GM23338 (cell line): ENCODE data around the gene HBS1L. TPM values are rescaled to one million over a fixed set of nuclear protein-coding genes. Genes with fewer than 3 reads are reported as not detected.

Source experiments
- ATAC-seq: fragments of 200-7000 bp; cut with Tn5 transposase; 3 replicates; pipeline ENCODE4 v1.9.1; 2020
- DNase-seq: peaks from one replicate; pipeline ENCODE4 v3.0.0-alpha.2; 2015; ENCODE audit warnings: low spot score
- H2AFZ ChIP-seq: fragments of 200-600 bp; sonication (generic); 2 replicates; pipeline ENCODE4 v1.8.0; 2016; ENCODE audit warnings: antibody characterized with exemption, mild to moderate bottlenecking, moderate library complexity
- H3F3A ChIP-seq: fragments of 200-600 bp; sonication (generic); replicated peaks from 2 replicates; pipeline ENCODE4 v1.8.0; 2017; ENCODE audit warnings: antibody characterized with exemption, mixed run types, low read depth
- H3K27ac ChIP-seq: fragments of 200-600 bp; sonication (generic); 2 replicates; pipeline ENCODE4 v1.6.1; 2016; ENCODE audit warnings: low read depth
- H3K27me3 ChIP-seq: fragments of 200-600 bp; sonication (generic); 2 replicates; pipeline ENCODE4 v1.8.0; 2016; ENCODE audit warnings: mild to moderate bottlenecking, mixed run types, moderate library complexity; ENCODE audit not compliant: insufficient read depth
- H3K36me3 ChIP-seq: fragments of 200-600 bp; sonication (generic); 2 replicates; pipeline ENCODE4 v1.8.0; 2016; ENCODE audit warnings: mild to moderate bottlenecking; ENCODE audit not compliant: insufficient read depth
- H3K4me1 ChIP-seq: fragments of 200-600 bp; sonication (generic); 2 replicates; pipeline ENCODE4 v1.8.0; 2016; ENCODE audit warnings: mild to moderate bottlenecking, moderate library complexity; ENCODE audit not compliant: insufficient read depth
- H3K4me2 ChIP-seq: fragments of 200-600 bp; sonication (generic); 2 replicates; pipeline ENCODE4 v1.7.1; 2017; ENCODE audit warnings: mixed run types
- H3K4me3 ChIP-seq: fragments of 200-600 bp; sonication (generic); 2 replicates; pipeline ENCODE4 v1.6.1; 2016; ENCODE audit warnings: mixed run types
- H3K79me2 ChIP-seq: fragments of 200-600 bp; sonication (generic); replicated peaks from 2 replicates; pipeline ENCODE4 v1.8.0; 2017; ENCODE audit warnings: mild to moderate bottlenecking; ENCODE audit not compliant: insufficient read depth
- H3K9me2 ChIP-seq: fragments of 200-600 bp; sonication (generic); 2 replicates; pipeline ENCODE4 v1.8.0; 2017; ENCODE audit not compliant: insufficient read depth
- H4K20me1 ChIP-seq: fragments of 200-600 bp; sonication (generic); replicated peaks from 2 replicates; pipeline ENCODE4 v1.8.0; 2017; ENCODE audit warnings: mild to moderate bottlenecking; ENCODE audit not compliant: insufficient read depth
- H3K27ac Mint-ChIP-seq: 2 replicates; pipeline ENCODE4 v1.8.0; 2020; ENCODE audit warnings: inconsistent platforms, mild to moderate bottlenecking, moderate library complexity, mixed read lengths
- H3K27me3 Mint-ChIP-seq: 3 replicates; pipeline ENCODE4 v1.8.0; 2022; ENCODE audit warnings: low read depth, mild to moderate bottlenecking, moderate library complexity, mixed read lengths, inconsistent platforms; ENCODE audit not compliant: insufficient read depth, poor library complexity
- H3K36me3 Mint-ChIP-seq: 3 replicates; pipeline ENCODE4 v1.8.0; 2021; ENCODE audit warnings: low read depth, mild to moderate bottlenecking, inconsistent platforms, moderate library complexity, mixed read lengths
- H3K4me1 Mint-ChIP-seq: 3 replicates; pipeline ENCODE4 v1.8.0; 2020; ENCODE audit warnings: mild to moderate bottlenecking, inconsistent platforms, mixed read lengths
- H3K4me3 Mint-ChIP-seq: 3 replicates; pipeline ENCODE4 v1.8.0; 2021; ENCODE audit warnings: moderate library complexity, mild to moderate bottlenecking, inconsistent platforms, mixed read lengths
- H3K9me3 Mint-ChIP-seq: 3 replicates; pipeline ENCODE4 v1.8.0; 2020; ENCODE audit warnings: moderate library complexity, mild to moderate bottlenecking, inconsistent platforms, mixed read lengths
- CREB1 ChIP-seq: fragments of 250-450 bp; sonication (Bioruptor Pico); IDR thresholded peaks from 2 replicates; pipeline ENCODE4 v1.5.0; 2020; ENCODE audit warnings: low read depth, mild to moderate bottlenecking, moderate library complexity
- EZH2phosphoT487 ChIP-seq: fragments of 200-600 bp; sonication (generic); IDR thresholded peaks from one replicate; pipeline ENCODE4 v1.8.1; 2018; ENCODE audit warnings: antibody characterized with exemption; ENCODE audit not compliant: unreplicated experiment
- NANOG ChIP-seq: IDR thresholded peaks from 2 replicates; pipeline ENCODE4 v1.6.1; 2016; ENCODE audit warnings: antibody characterized with exemption, borderline replicate concordance
- POLR2AphosphoS5 ChIP-seq: IDR thresholded peaks from 2 replicates; pipeline ENCODE4 v1.6.1; 2016; ENCODE audit warnings: antibody characterized with exemption, low read depth
- STAT1 ChIP-seq: IDR thresholded peaks from one replicate; pipeline ENCODE4 v1.6.1; 2016; ENCODE audit warnings: antibody characterized with exemption; ENCODE audit not compliant: unreplicated experiment
- ZNF114 ChIP-seq: fragments of 250-450 bp; sonication (Bioruptor Pico); IDR thresholded peaks from 2 replicates; pipeline ENCODE4 v1.5.0; 2020; ENCODE audit warnings: mild to moderate bottlenecking, moderate library complexity
- polyA plus RNA-seq: library from polyadenylated mRNA; unstranded; fragments of >200 nt; fragmentation: Nextera tagmentation; extraction: Ambion mirVana; gene quantifications from 2 replicates; pipeline ENCODE4 v1.2.1, GENCODE V29; 2016
- total RNA-seq: library from RNA; depleted of rRNA; stranded (reverse); fragments of >200 nt; shearing (Covaris generic); gene quantifications from 2 replicates; pipeline ENCODE4 v1.2.3, GENCODE V29; 2014
- TF ChIP-seq, protein P1 (sequence below): fragments of 250-450 bp; sonication (Bioruptor Pico); IDR thresholded peaks from 2 replicates; pipeline ENCODE4 v1.5.0; 2020; ENCODE audit warnings: mild to moderate bottlenecking, moderate library complexity

HBS1L gene
- total and polyA plus RNA-seq, 2 experiments from 2014 or later, result 59.9 to 94.1 TPM

GRCh38 chr6:135093578-135093977 is 39.0 kb upstream of the HBS1L start:
- H3K36me3 Mint-ChIP-seq, result no peaks in the 10 kb centered on the region

More at GRCh38 chr6:135093578-135093977, 39.0 kb upstream of the HBS1L start:
- Histone ChIP-seq H3F3A (no peaks in the 10 kb centered on the region), H3K36me3 (no peaks in the 10 kb centered on the region), H3K27me3 (no peaks in the 10 kb centered on the region), H3K4me2 (no peak overlapping the region), H3K4me3 (no peak overlapping the region), H3K9me2 (no peaks in the 10 kb centered on the region), H3K27ac (no peak overlapping the region), H2AFZ (no peak overlapping the region), H4K20me1 (no peaks in the 10 kb centered on the region), H3K79me2 (no peaks in the 10 kb centered on the region), H3K4me1 (peaks cover 4% of the 10 kb centered on the region; the same call in 1 of the 2 replicates)
- TF ChIP-seq POLR2AphosphoS5, result no peak
- TF ChIP-seq EZH2phosphoT487, result no peak
- no peak for TF ChIP-seq STAT1
- TF ChIP-seq, protein P1, sequence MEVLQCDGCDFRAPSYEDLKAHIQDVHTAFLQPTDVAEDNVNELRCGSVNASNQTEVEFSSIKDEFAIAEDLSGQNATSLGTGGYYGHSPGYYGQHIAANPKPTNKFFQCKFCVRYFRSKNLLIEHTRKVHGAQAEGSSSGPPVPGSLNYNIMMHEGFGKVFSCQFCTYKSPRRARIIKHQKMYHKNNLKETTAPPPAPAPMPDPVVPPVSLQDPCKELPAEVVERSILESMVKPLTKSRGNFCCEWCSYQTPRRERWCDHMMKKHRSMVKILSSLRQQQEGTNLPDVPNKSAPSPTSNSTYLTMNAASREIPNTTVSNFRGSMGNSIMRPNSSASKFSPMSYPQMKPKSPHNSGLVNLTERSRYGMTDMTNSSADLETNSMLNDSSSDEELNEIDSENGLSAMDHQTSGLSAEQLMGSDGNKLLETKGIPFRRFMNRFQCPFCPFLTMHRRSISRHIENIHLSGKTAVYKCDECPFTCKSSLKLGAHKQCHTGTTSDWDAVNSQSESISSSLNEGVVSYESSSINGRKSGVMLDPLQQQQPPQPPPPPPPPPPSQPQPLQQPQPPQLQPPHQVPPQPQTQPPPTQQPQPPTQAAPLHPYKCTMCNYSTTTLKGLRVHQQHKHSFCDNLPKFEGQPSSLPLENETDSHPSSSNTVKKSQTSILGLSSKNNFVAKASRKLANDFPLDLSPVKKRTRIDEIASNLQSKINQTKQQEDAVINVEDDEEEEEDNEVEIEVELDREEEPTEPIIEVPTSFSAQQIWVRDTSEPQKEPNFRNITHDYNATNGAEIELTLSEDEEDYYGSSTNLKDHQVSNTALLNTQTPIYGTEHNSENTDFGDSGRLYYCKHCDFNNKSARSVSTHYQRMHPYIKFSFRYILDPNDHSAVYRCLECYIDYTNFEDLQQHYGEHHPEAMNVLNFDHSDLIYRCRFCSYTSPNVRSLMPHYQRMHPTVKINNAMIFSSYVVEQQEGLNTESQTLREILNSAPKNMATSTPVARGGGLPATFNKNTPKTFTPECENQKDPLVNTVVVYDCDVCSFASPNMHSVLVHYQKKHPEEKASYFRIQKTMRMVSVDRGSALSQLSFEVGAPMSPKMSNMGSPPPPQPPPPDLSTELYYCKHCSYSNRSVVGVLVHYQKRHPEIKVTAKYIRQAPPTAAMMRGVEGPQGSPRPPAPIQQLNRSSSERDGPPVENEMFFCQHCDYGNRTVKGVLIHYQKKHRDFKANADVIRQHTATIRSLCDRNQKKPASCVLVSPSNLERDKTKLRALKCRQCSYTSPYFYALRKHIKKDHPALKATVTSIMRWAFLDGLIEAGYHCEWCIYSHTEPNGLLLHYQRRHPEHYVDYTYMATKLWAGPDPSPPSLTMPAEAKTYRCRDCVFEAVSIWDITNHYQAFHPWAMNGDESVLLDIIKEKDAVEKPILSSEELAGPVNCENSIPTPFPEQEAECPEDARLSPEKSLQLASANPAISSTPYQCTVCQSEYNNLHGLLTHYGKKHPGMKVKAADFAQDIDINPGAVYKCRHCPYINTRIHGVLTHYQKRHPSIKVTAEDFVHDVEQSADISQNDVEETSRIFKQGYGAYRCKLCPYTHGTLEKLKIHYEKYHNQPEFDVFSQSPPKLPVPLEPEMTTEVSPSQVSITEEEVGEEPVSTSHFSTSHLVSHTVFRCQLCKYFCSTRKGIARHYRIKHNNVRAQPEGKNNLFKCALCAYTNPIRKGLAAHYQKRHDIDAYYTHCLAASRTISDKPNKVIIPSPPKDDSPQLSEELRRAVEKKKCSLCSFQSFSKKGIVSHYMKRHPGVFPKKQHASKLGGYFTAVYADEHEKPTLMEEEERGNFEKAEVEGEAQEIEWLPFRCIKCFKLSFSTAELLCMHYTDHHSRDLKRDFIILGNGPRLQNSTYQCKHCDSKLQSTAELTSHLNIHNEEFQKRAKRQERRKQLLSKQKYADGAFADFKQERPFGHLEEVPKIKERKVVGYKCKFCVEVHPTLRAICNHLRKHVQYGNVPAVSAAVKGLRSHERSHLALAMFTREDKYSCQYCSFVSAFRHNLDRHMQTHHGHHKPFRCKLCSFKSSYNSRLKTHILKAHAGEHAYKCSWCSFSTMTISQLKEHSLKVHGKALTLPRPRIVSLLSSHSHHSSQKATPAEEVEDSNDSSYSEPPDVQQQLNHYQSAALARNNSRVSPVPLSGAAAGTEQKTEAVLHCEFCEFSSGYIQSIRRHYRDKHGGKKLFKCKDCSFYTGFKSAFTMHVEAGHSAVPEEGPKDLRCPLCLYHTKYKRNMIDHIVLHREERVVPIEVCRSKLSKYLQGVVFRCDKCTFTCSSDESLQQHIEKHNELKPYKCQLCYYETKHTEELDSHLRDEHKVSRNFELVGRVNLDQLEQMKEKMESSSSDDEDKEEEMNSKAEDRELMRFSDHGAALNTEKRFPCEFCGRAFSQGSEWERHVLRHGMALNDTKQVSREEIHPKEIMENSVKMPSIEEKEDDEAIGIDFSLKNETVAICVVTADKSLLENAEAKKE (CRISPR knock-in tag), result no peak
- no peak for TF ChIP-seq CREB1 (CRISPR knock-in tag)
- TF ChIP-seq ZNF114 (CRISPR knock-in tag), result no peak
- TF ChIP-seq NANOG, result no peak
- ATAC-seq, result no peak
- H3K9me3 Mint-ChIP-seq, result no peaks in the 10 kb centered on the region
- H3K4me3 Mint-ChIP-seq, result no peak overlapping the region
- H3K27ac Mint-ChIP-seq, result no peak overlapping the region
- H3K27me3 Mint-ChIP-seq, result no peaks in the 10 kb centered on the region
- no peak for DNase-seq
- H3K4me1 Mint-ChIP-seq, result peaks cover 6% of the 10 kb centered on the region; the same call in 2 of the 3 replicates
